Activated CD4-positive, alpha-beta T cell treated with anti-CD3 and anti-CD28 coated beads for 36 hours (primary cell): Measurements from ENCODE around the gene TMEM38A. TPM values are rescaled to one million over a fixed set of nuclear protein-coding genes. Genes with fewer than 3 reads are reported as not detected.

ENCODE experiments used
- ATAC-seq: fragments of 200-7000 bp; cut with Tn5 transposase; one replicate; pipeline ENCODE4 v1.10.0; 2021; ENCODE audit warnings: mild to moderate bottlenecking, moderate library complexity
- CTCF ChIA-PET: fragments of 350-600 bp; sonication (Branson Sonifier 250); formaldehyde crosslinking; loops from one replicate; lab custom pipeline; 2021; ENCODE audit warnings: antibody characterized with exemption; lab: Charles Lee
- POLR2A ChIA-PET: fragments of 350-600 bp; sonication (Branson Sonifier 250); formaldehyde crosslinking; loops from one replicate; lab custom pipeline; 2021; ENCODE audit warnings: antibody characterized with exemption, inconsistent platforms; lab: Charles Lee
- DNase-seq: peaks from one replicate; pipeline ENCODE4 v3.0.0-alpha.2; 2020
- H3K27ac Mint-ChIP-seq: one replicate; pipeline ENCODE4 v1.8.0; 2021; ENCODE audit warnings: mixed read lengths
- H3K27me3 Mint-ChIP-seq: one replicate; pipeline ENCODE4 v1.8.0; 2021; ENCODE audit warnings: mixed read lengths
- H3K36me3 Mint-ChIP-seq: one replicate; pipeline ENCODE4 v1.8.0; 2021; ENCODE audit warnings: low read depth, mixed read lengths
- H3K4me1 Mint-ChIP-seq: one replicate; pipeline ENCODE4 v1.8.0; 2021; ENCODE audit warnings: mixed read lengths
- H3K4me3 Mint-ChIP-seq: one replicate; pipeline ENCODE4 v1.8.0; 2021; ENCODE audit warnings: mild to moderate bottlenecking, moderate library complexity, mixed read lengths
- H3K9me3 Mint-ChIP-seq: one replicate; pipeline ENCODE4 v1.8.0; 2021; ENCODE audit warnings: low read depth, mixed read lengths
- intact Hi-C, 2 experiments: fragments of 100-400 bp; cut with DNase I in 1 of 2; cut with micrococcal nuclease in 1 of 2; formaldehyde crosslinking; loops; one replicate each; pipeline versions ENCODE4 v1.14.2 to v1.15.1; 2022 to 2024; cut with DNase I, micrococcal nuclease
- total RNA-seq, 2 experiments: library from RNA; stranded (reverse); gene quantifications; one replicate each; pipeline ENCODE4 v1.2.3, GENCODE V29; 2021

The TMEM38A gene
- 1 to 10 TPM in 1 of 2 experiments, under 1 TPM in 1; 0.89 to 1.2 TPM for total RNA-seq

DNA sequence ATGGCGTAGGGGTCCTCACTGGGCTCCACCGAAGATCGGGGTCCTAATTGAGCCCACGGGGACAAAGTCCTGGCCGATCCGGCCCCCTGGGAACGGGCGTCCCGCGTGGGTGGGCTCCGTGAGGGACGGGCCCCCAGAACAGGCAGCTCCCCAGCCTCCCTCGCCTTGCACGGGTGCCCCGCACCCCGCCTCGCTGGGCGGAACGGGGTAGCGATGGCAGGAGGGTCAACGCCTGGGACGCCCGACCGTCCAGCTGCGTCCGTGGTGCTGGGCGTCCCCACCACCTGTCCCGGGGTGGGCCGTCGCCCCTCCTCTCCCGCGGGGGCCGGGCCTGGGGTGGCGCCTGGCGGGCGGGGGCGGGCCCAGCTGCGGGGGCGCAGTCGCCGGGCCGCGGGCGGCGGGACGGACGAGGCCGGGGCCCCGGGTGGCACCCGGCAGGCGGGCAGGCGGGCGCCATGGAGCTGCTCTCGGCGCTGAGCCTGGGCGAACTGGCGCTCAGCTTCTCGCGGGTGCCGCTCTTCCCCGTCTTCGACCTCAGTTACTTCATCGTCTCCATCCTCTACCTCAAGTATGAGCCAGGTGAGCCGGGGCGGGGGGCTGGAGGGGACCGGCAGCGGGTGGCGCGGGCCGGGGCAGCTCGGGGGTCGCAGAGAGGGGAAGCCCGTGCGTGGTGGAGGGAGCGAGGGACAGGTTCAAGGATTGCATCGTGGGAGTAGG lies at the start of gene TMEM38A:
Gene TMEM38A (plus strand): TSS at position 377 of the 717 bp plus-strand sequence. CDS start 79 bp downstream, at position 456.
- intact Hi-C loops: loop anchor here (1.0 to 5.0 kb wide), 15 partner anchors 33 to 824 kb away; partner anchors contain the start of genes CHERP (in 2 of the 2), MED26 (in 2 of the 2), AP1M1 (in 1 of the 2) and BABAM1 (in 1 of the 2)
- H3K27me3 Mint-ChIP-seq: peaks cover 4% of the 10 kb centered on the region
- ChIA-PET POLR2A (interaction anchor here (1.6 kb wide), 1 partner anchor 77 kb away, joined by 6 read pairs; no protein-coding TSS in a partner anchor), CTCF (no interaction called here)
- H3K4me1 Mint-ChIP-seq: peaks cover 31% of the 10 kb centered on the region
- peaks cover 24% of the 10 kb centered on the region for H3K36me3 Mint-ChIP-seq
- H3K27ac Mint-ChIP-seq: peak within 1 kb of the TSS; percentile 94
- no peaks in the 10 kb centered on the region for H3K9me3 Mint-ChIP-seq
- no peak for ATAC-seq
- H3K4me3 Mint-ChIP-seq: peak within 1 kb of the TSS; percentile 99
- DNase-seq: peak; percentile 51

- intact Hi-C loops: no loop called here
- Mint-ChIP-seq H3K4me1 (peaks cover 66% of the 10 kb centered on the region), H3K27ac (no peak overlapping the region)
These were observed 48.3 kb upstream of the TMEM38A start for GRCh38 chr19:16612636-16613035.

GRCh38 chr19:16613841-16614240 lies 47.1 kb upstream of the TMEM38A start:
- CTCF ChIA-PET: no interaction called here
- Mint-ChIP-seq H3K4me1 (peaks cover 63% of the 10 kb centered on the region), H3K36me3 (no peaks in the 10 kb centered on the region), H3K27ac (no peak overlapping the region), H3K9me3 (no peaks in the 10 kb centered on the region), H3K4me3 (no peak overlapping the region), H3K27me3 (no peaks in the 10 kb centered on the region)
- ATAC-seq: no peak
- intact Hi-C loops: no loop called here
- POLR2A ChIA-PET: no interaction called here
- DNase-seq: no peak

More at GRCh38 chr19:16612636-16613035, 48.3 kb upstream of the TMEM38A start:
- ATAC-seq (no peak), DNase-seq (no peak)
- Mint-ChIP-seq H3K36me3 (peaks cover 2% of the 10 kb centered on the region), H3K9me3 (no peaks in the 10 kb centered on the region), H3K27me3 (no peaks in the 10 kb centered on the region), H3K4me3 (no peak overlapping the region)
- ChIA-PET CTCF (interaction anchor here (0.6 to 1.4 kb wide), 3 partner anchors 25 to 600 kb away, joined by 3 to 4 read pairs (median 3); no protein-coding TSS in a partner anchor), POLR2A (no interaction called here)

GRCh38 chr19:16614941-16615340 lies 46.0 kb upstream of the TMEM38A start:
- Mint-ChIP-seq H3K9me3 (no peaks in the 10 kb centered on the region), H3K27me3 (no peaks in the 10 kb centered on the region), H3K4me1 (peaks cover 69% of the 10 kb centered on the region), H3K4me3 (no peak overlapping the region), H3K36me3 (no peaks in the 10 kb centered on the region), H3K27ac (peak overlapping the region; percentile 48)
- intact Hi-C loops: loop anchor here in 1 of 2 experiments (1.0 kb wide), 1 partner anchor 27 kb away; no protein-coding TSS in a partner anchor
- POLR2A ChIA-PET: interaction anchor here (0.7 kb wide), 1 partner anchor 52 kb away, joined by 3 read pairs; no protein-coding TSS in a partner anchor
- ATAC-seq: no peak
- DNase-seq: no peak
- CTCF ChIA-PET: no interaction called here

- Mint-ChIP-seq H3K27me3 (no peaks in the 10 kb centered on the region), H3K4me3 (no peak overlapping the region), H3K4me1 (peaks cover 71% of the 10 kb centered on the region), H3K27ac (no peak overlapping the region), H3K9me3 (no peaks in the 10 kb centered on the region), H3K36me3 (no peaks in the 10 kb centered on the region)
- ATAC-seq: peak; percentile 68
- CTCF ChIA-PET: interaction anchor here (0.6 kb wide), 1 partner anchor 40 kb away, joined by 3 read pairs; no protein-coding TSS in a partner anchor
- intact Hi-C loops: loop anchor here in 1 of 2 experiments (1.0 kb wide), 1 partner anchor 28 kb away; no protein-coding TSS in a partner anchor
- no peak for DNase-seq
- POLR2A ChIA-PET: interaction anchor here (1.4 kb wide), 1 partner anchor 11 kb away, joined by 3 read pairs; no protein-coding TSS in a partner anchor
These were observed 45.1 kb upstream of the TMEM38A start for GRCh38 chr19:16615808-16616207.

DNA sequence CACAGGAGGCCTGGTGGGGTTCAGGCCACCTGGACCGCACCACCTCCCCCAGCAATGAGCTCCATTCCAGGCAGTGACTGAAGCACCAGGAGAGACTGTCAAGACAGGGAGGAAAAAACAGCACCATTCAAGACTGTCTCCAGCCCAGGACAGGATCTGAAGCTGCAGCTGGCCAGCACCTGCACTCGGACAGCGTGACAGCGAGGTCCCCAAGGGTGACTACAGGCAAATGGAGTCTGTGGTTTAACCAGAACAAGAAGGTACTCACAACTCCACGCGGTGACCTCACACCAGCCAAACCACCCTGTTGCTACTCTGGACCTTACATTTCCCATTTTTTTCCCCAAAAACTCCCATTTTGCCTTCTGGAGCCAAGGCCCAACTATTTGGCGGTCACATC lies 42.7 kb upstream of the TMEM38A start:
- intact Hi-C loops: no loop called here
- Mint-ChIP-seq H3K36me3 (no peaks in the 10 kb centered on the region), H3K9me3 (no peaks in the 10 kb centered on the region), H3K27ac (no peak overlapping the region), H3K4me3 (no peak overlapping the region), H3K27me3 (no peaks in the 10 kb centered on the region), H3K4me1 (peaks cover 66% of the 10 kb centered on the region)
- CTCF ChIA-PET: interaction anchor here (0.7 to 0.8 kb wide), 2 partner anchors 30 to 580 kb away, joined by 4 read pairs; no protein-coding TSS in a partner anchor
- ATAC-seq (no peak), DNase-seq (no peak)
- POLR2A ChIA-PET: interaction anchor here (1.2 kb wide), 1 partner anchor 8 kb away, joined by 3 read pairs; no protein-coding TSS in a partner anchor

DNA sequence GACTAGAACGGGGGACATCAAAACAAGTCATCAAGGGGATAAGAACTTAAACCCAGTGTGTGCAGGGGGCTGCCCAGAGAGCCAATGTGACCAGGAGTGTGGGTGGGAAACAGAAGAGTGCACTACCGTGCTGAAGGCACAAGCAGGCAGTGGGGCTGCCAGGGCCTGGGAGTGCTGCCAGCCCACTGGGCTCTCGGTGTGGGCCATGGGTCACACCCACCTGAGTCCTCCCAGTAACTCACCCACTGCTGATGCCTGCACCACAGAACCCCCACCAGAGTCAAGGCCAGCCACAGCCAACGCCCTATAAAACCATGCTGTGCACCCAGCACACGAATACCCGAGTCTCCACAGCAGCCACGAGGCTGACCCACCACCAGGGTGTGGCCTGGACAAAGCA lies 41.5 kb upstream of the TMEM38A start:
- ChIA-PET POLR2A (interaction anchor here (0.6 kb wide), 1 partner anchor 64 kb away, joined by 4 read pairs; no protein-coding TSS in a partner anchor), CTCF (interaction anchor here (0.6 kb wide), 1 partner anchor 55 kb away, joined by 3 read pairs; no protein-coding TSS in a partner anchor)
- intact Hi-C loops: no loop called here
- Mint-ChIP-seq H3K36me3 (peaks cover 7% of the 10 kb centered on the region), H3K4me1 (peaks cover 71% of the 10 kb centered on the region), H3K27ac (no peak overlapping the region), H3K4me3 (no peak overlapping the region), H3K9me3 (no peaks in the 10 kb centered on the region), H3K27me3 (no peaks in the 10 kb centered on the region)
- DNase-seq (no peak), ATAC-seq (no peak)

GRCh38 chr19:16620018-16620417 lies 40.9 kb upstream of the TMEM38A start:
- Mint-ChIP-seq H3K36me3 (peaks cover 9% of the 10 kb centered on the region), H3K27me3 (no peaks in the 10 kb centered on the region), H3K4me3 (no peak overlapping the region), H3K27ac (no peak overlapping the region), H3K9me3 (no peaks in the 10 kb centered on the region), H3K4me1 (peaks cover 72% of the 10 kb centered on the region)
- intact Hi-C loops: no loop called here
- CTCF ChIA-PET: no interaction called here
- ATAC-seq (no peak), DNase-seq (no peak)
- POLR2A ChIA-PET: no interaction called here

DNA sequence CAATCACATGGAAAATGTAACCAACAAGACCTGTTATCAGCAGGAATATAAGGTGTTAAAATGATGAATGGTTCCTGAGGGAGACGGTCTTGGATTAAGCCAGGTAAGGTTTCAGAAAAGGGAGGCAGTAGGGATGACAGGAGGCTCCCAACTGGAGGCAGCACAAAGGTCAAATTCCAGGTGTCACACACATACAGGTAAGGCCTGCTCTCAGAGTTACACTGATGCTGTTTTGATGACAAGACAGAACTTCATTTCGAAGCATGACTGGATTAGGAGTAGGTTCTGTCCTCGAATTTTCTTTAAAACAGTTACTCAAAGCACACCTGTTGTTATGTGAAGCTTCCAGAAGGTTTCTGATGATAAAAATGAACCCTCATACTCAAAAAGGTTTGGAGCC lies 40.4 kb upstream of the TMEM38A start:
- Mint-ChIP-seq H3K36me3 (peaks cover 15% of the 10 kb centered on the region), H3K9me3 (no peaks in the 10 kb centered on the region), H3K27ac (no peak overlapping the region), H3K4me3 (no peak overlapping the region), H3K4me1 (peaks cover 72% of the 10 kb centered on the region), H3K27me3 (no peaks in the 10 kb centered on the region)
- no peak for ATAC-seq
- intact Hi-C loops: no loop called here
- no peak for DNase-seq
- POLR2A ChIA-PET: no interaction called here
- CTCF ChIA-PET: no interaction called here

DNA sequence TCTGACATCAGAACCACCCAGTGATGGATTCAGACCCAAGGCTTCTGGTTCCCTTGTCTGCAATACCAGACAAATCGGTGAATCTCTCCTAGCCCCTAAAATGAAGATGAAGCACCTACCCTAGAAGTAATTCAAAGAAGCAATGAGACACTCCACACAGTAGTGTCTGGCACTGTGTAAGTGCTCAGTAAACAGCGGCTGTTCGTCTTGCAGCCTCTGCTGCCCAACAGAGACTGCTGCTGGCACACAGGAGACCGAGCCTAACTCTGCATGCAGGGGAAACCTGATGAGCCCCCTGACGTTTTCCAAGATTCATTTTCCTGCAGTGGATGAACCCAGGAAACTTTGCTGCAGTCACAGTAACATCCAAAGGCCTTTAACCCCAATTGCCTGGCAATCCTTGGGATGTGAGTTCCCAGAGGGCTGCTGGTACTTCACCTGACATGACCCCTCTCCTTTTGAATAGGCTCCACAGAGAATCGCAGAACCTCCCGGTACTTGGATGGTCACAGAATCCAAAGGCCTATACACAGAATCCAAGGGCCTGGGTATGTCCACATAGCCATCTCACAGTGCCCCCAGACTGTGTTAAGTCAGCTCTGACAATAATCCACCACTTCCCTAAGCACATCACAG lies 39.7 kb upstream of the TMEM38A start:
- Mint-ChIP-seq H3K4me1 (peaks cover 72% of the 10 kb centered on the region), H3K9me3 (no peaks in the 10 kb centered on the region), H3K27ac (no peak overlapping the region), H3K27me3 (no peaks in the 10 kb centered on the region), H3K4me3 (no peak overlapping the region), H3K36me3 (peaks cover 20% of the 10 kb centered on the region)
- intact Hi-C loops: loop anchor here in 1 of 2 experiments (1.0 kb wide), 1 partner anchor 30 kb away; no protein-coding TSS in a partner anchor
- CTCF ChIA-PET: no interaction called here
- POLR2A ChIA-PET: interaction anchor here (0.6 to 2.4 kb wide), 2 partner anchors 41 to 47 kb away, joined by 3 to 5 read pairs; no protein-coding TSS in a partner anchor
- no peak for DNase-seq
- no peak for ATAC-seq

GRCh38 chr19:16623066-16623465 lies 37.9 kb upstream of the TMEM38A start:
- intact Hi-C loops: no loop called here
- ChIA-PET POLR2A (interaction anchor here (1.3 to 2.4 kb wide), 2 partner anchors 14 to 49 kb away, joined by 3 to 5 read pairs; no protein-coding TSS in a partner anchor), CTCF (interaction anchor here (0.8 kb wide), 1 partner anchor 46 kb away, joined by 3 read pairs; no protein-coding TSS in a partner anchor)
- Mint-ChIP-seq H3K4me1 (peaks cover 59% of the 10 kb centered on the region), H3K9me3 (no peaks in the 10 kb centered on the region), H3K36me3 (peaks cover 26% of the 10 kb centered on the region), H3K27ac (no peak overlapping the region), H3K27me3 (no peaks in the 10 kb centered on the region), H3K4me3 (no peak overlapping the region)
- ATAC-seq: no peak
- no peak for DNase-seq
